ENCODE results near the gene GFY.

The GFY gene

DNA sequence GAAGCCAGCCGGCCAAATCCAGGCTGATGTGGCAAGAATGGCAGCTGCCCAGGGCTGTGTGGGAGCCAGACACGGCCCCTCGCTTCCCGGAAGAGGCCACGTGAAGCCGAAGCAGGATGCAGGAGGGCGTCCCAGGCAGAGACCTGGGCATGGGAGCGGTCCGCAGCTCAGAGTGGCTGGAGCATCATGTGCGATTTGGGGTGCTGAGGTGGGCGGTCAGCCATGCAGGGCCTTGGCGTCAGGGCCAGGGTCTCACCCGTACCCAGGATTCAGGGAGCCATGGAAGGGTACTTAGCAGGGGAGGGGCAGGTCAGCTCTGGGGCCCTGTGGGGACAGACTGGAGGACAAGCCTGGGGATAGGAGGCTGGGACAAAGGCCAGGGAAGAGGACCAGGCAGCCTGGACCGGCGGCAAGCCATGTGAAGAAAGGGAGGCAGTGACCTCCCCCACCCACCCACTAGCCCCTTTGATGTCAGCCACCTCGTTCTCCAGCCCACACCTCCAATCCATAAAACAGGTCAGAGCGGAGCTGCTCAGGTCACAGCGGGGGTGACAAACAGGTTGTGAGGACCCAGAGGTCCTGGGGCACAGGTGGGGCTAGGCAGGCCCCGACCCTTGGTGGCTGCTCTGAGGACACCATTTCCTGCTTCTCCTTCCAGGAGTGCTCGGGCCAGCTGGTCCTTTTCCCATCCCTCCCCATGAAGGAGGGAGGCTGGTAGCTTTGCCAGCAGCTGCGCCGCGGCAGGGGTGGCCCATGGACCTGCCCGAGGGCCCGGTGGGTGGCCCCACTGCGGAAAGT is 34.9 kb upstream of the GFY start:
- Histone ChIP-seq H3K4me1 (ENCODE audit: insufficient read depth, insufficient read length) (peaks cover 13% of the 10 kb centered on the region), H3K27me3 (ENCODE audit: insufficient read depth, insufficient read length) (no peaks in the 10 kb centered on the region), H3K36me3 (ENCODE audit: insufficient read depth, insufficient read length, low read length) (no peaks in the 10 kb centered on the region), H3K9ac (ENCODE audit: insufficient read length, low read depth) (no peak overlapping the region), H3K4me3 (ENCODE audit: insufficient read length, low read depth) (no peak overlapping the region), H3K9me3 (ENCODE audit: insufficient read depth, low read length) (no peaks in the 10 kb centered on the region)
- no peak for DNase-seq (ENCODE audit: low read depth, low spot score)
- no peak for TF ChIP-seq ZNF274 (IDR thresholded peaks at IDR 0.05; ENCODE audit: low read depth, low read length)

- DNase-seq (ENCODE audit: low read depth, low spot score) = no peak
- TF ChIP-seq SUZ12 (IDR thresholded peaks at IDR 0.05; ENCODE audit: extremely low read depth, insufficient read depth, insufficient read length) (no peak), ZNF274 (IDR thresholded peaks at IDR 0.05; ENCODE audit: low read depth, low read length) (no peak), YY1 (IDR thresholded peaks at IDR 0.05; ENCODE audit: insufficient read depth, insufficient read length) (no peak)
- no peak overlapping the region for H3K9ac ChIP-seq (ENCODE audit: insufficient read length, low read depth)
- no peaks in the 10 kb centered on the region for H3K36me3 ChIP-seq (ENCODE audit: insufficient read depth, insufficient read length, low read length)
- peaks cover 14% of the 10 kb centered on the region for H3K4me1 ChIP-seq (ENCODE audit: insufficient read depth, insufficient read length)
- H3K27me3 ChIP-seq (ENCODE audit: insufficient read depth, insufficient read length) = no peaks in the 10 kb centered on the region
- no peaks in the 10 kb centered on the region for H3K9me3 ChIP-seq (ENCODE audit: insufficient read depth, low read length)
- no peak overlapping the region for H3K4me3 ChIP-seq (ENCODE audit: insufficient read length, low read depth)
These were observed 34.2 kb upstream of the GFY start for GRCh38 chr19:49390929-49391359.

GRCh38 chr19:49391581-49392399 is 33.4 kb upstream of the GFY start:
- Histone ChIP-seq H3K36me3 (ENCODE audit: insufficient read depth, insufficient read length, low read length) (no peaks in the 10 kb centered on the region), H3K4me3 (ENCODE audit: insufficient read length, low read depth) (no peak overlapping the region), H3K9ac (ENCODE audit: insufficient read length, low read depth) (no peak overlapping the region), H3K27me3 (ENCODE audit: insufficient read depth, insufficient read length) (no peaks in the 10 kb centered on the region), H3K4me1 (ENCODE audit: insufficient read depth, insufficient read length) (peaks cover 14% of the 10 kb centered on the region), H3K9me3 (ENCODE audit: insufficient read depth, low read length) (no peaks in the 10 kb centered on the region)
- TF ChIP-seq SUZ12 (IDR thresholded peaks at IDR 0.05; ENCODE audit: extremely low read depth, insufficient read depth, insufficient read length) (no peak), YY1 (IDR thresholded peaks at IDR 0.05; ENCODE audit: insufficient read depth, insufficient read length) (no peak), ZNF274 (IDR thresholded peaks at IDR 0.05; ENCODE audit: low read depth, low read length) (no peak)
- peak; percentile 40 for DNase-seq (ENCODE audit: low read depth, low spot score)

- DNase-seq (ENCODE audit: low read depth, low spot score) = no peak
- Histone ChIP-seq H3K9ac (ENCODE audit: insufficient read length, low read depth) (no peak overlapping the region), H3K36me3 (ENCODE audit: insufficient read depth, insufficient read length, low read length) (no peaks in the 10 kb centered on the region), H3K4me3 (ENCODE audit: insufficient read length, low read depth) (no peak overlapping the region), H3K9me3 (ENCODE audit: insufficient read depth, low read length) (no peaks in the 10 kb centered on the region), H3K27me3 (ENCODE audit: insufficient read depth, insufficient read length) (no peaks in the 10 kb centered on the region), H3K4me1 (ENCODE audit: insufficient read depth, insufficient read length) (peaks cover 22% of the 10 kb centered on the region)
- TF ChIP-seq ZNF274 (IDR thresholded peaks at IDR 0.05; ENCODE audit: low read depth, low read length) = no peak
- no peak for TF ChIP-seq SUZ12 (IDR thresholded peaks at IDR 0.05; ENCODE audit: extremely low read depth, insufficient read depth, insufficient read length)
- no peak for TF ChIP-seq YY1 (IDR thresholded peaks at IDR 0.05; ENCODE audit: insufficient read depth, insufficient read length)
These were observed 31.3 kb upstream of the GFY start for GRCh38 chr19:49393881-49394280.

DNA sequence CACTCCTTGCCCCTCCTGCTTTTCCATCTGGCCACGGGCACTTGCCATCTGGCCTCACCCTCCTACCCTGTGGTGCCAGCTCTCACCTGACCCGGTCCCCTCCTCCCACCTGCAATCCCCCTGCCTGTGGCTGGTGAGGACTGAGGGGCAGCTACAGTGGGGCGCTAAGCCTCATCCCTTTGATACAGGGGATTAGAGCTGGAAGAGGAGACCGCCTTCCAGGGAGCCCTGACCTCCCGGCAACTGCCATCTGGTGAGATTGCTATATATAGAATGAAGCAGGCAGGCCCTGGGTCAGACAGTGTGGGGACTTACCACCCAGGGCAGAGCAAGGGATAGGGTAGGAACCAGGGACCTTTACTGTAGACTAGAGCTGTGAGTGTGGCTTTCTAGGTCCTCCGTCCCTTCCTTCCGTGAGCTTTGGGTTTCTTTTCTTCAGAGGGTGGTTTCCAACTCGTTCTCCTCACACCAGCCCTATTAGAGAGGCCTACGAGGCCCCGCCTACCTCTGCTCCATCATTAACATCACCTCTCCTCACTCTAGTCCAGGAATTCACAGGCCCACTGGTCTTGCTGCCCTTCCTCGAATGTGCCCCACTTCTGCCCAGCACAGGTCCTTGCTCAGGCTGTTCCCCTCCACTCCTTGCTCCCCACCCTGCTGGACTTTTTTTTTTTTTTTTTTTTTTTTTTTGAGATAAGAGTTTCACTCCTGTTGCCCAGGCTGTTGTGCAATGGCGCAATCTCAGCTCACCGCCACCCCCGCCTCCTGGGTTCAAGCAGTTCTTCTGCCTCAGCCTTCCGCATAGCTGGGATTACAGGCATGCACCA is 29.4 kb upstream of the GFY start:
- H3K9ac ChIP-seq (ENCODE audit: insufficient read length, low read depth) = no peak overlapping the region
- no peaks in the 10 kb centered on the region for H3K27me3 ChIP-seq (ENCODE audit: insufficient read depth, insufficient read length)
- no peak overlapping the region for H3K4me3 ChIP-seq (ENCODE audit: insufficient read length, low read depth)
- no peaks in the 10 kb centered on the region for H3K36me3 ChIP-seq (ENCODE audit: insufficient read depth, insufficient read length, low read length)
- DNase-seq (ENCODE audit: low read depth, low spot score) = no peak
- no peaks in the 10 kb centered on the region for H3K9me3 ChIP-seq (ENCODE audit: insufficient read depth, low read length)
- peaks cover 28% of the 10 kb centered on the region for H3K4me1 ChIP-seq (ENCODE audit: insufficient read depth, insufficient read length)
- no peak for TF ChIP-seq YY1 (IDR thresholded peaks at IDR 0.05; ENCODE audit: insufficient read depth, insufficient read length)
- TF ChIP-seq ZNF274 (IDR thresholded peaks at IDR 0.05; ENCODE audit: low read depth, low read length) = no peak
- no peak for TF ChIP-seq SUZ12 (IDR thresholded peaks at IDR 0.05; ENCODE audit: extremely low read depth, insufficient read depth, insufficient read length)

DNA sequence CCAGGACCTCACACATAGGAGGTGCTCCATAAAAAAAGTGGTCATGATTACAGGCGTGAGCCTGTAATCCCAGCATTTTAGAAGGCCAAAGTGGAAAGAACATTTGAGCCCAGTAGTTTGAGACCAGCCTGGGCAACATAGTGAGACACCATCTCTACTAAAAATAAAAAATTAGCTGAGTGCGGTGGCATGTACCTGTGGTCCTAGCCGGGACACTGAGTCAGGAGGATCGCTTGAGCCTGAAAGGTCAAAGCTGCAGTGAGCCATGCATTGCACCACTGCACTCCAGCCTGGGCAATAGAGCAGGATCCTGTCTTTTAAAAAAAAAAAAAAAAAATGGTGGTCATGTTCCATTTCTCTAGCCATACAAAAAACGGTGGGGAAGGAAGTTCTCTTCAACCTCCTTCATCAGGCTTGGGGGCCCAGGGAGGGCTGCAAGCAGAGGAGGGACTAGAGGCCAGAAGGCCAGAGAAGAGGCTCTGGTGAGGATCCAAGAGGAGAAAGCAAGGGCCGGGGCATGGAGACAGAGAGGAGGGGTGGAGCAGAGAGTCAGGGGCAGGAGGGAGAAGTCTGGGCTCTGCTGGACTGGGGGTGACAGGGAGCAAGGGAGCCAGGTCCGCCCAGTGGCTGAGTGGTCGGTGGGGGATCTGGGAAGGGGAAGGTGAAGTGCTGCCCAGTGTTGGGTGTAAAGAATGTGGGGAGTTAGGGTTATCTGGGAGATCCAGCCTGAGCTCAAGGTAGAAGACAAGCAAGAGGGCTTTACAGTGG is 28.3 kb upstream of the GFY start:
- H3K4me1 ChIP-seq (ENCODE audit: insufficient read depth, insufficient read length) = peaks cover 26% of the 10 kb centered on the region
- no peaks in the 10 kb centered on the region for H3K36me3 ChIP-seq (ENCODE audit: insufficient read depth, insufficient read length, low read length)
- no peak overlapping the region for H3K9ac ChIP-seq (ENCODE audit: insufficient read length, low read depth)
- H3K4me3 ChIP-seq (ENCODE audit: insufficient read length, low read depth) = no peak overlapping the region
- H3K27me3 ChIP-seq (ENCODE audit: insufficient read depth, insufficient read length) = no peaks in the 10 kb centered on the region
- TF ChIP-seq YY1 (IDR thresholded peaks at IDR 0.05; ENCODE audit: insufficient read depth, insufficient read length) (no peak), ZNF274 (IDR thresholded peaks at IDR 0.05; ENCODE audit: low read depth, low read length) (no peak), SUZ12 (IDR thresholded peaks at IDR 0.05; ENCODE audit: extremely low read depth, insufficient read depth, insufficient read length) (no peak)
- H3K9me3 ChIP-seq (ENCODE audit: insufficient read depth, low read length) = no peaks in the 10 kb centered on the region
- DNase-seq (ENCODE audit: low read depth, low spot score) = no peak

Measured in NT2/D1 (cell line).